GM12892 (cell line): ENCODE data around the gene SPOCK1.

Experiments
- POLR2A ChIP-seq: IDR thresholded peaks from 2 replicates; pipeline ENCODE4 v1.6.1; 2011; ENCODE audit warnings: low read depth, low read length, control low read depth
- POLR2AphosphoS5 ChIP-seq: IDR thresholded peaks from 2 replicates; pipeline ENCODE4 v1.6.1; 2011; ENCODE audit warnings: low read depth, low read length, control low read depth
- TAF1 ChIP-seq: IDR thresholded peaks from 2 replicates; pipeline ENCODE4 v1.6.1; 2011; ENCODE audit warnings: low read depth, mild to moderate bottlenecking, control low read depth, low read length, borderline replicate concordance

- TF ChIP-seq POLR2AphosphoS5 (no peak), POLR2A (no peak), TAF1 (no peak)
These were observed 169.4 kb downstream of the SPOCK1 start for GRCh38 chr5:137329586-137330296.
